ENCODE data around the gene PRKN.

PRKN gene

GRCh38 chr6:161542346-161542980, 1185.1 kb downstream of the PRKN start:
- no peak overlapping the region for H3K27ac ChIP-seq (ENCODE audit: poor library complexity, severe bottlenecking)
- H3K4me1 ChIP-seq (ENCODE audit: insufficient read depth, poor library complexity, severe bottlenecking), result no peaks in the 10 kb centered on the region
- ATAC-seq (ENCODE audit: low read depth), result no peak
- no peak for DNase-seq (ENCODE audit: low spot score)
- no peaks in the 10 kb centered on the region for H3K27me3 ChIP-seq (ENCODE audit: insufficient read depth, poor library complexity, severe bottlenecking)
- H3K9me3 ChIP-seq (ENCODE audit: severe bottlenecking), result no peaks in the 10 kb centered on the region
- no peak for TF ChIP-seq CTCF (IDR thresholded peaks at IDR 0.05; ENCODE audit: poor library complexity, severe bottlenecking)
- H3K36me3 ChIP-seq (ENCODE audit: low read depth), result no peaks in the 10 kb centered on the region
- no peak overlapping the region for H3K4me3 ChIP-seq (ENCODE audit: severe bottlenecking)

GRCh38 chr6:161540532-161540931, 1187.0 kb downstream of the PRKN start:
- no peaks in the 10 kb centered on the region for H3K27me3 ChIP-seq (ENCODE audit: insufficient read depth, poor library complexity, severe bottlenecking)
- H3K4me1 ChIP-seq (ENCODE audit: insufficient read depth, poor library complexity, severe bottlenecking), result no peaks in the 10 kb centered on the region
- ATAC-seq (ENCODE audit: low read depth) (no peak), DNase-seq (ENCODE audit: low spot score) (no peak)
- H3K9me3 ChIP-seq (ENCODE audit: severe bottlenecking), result no peaks in the 10 kb centered on the region
- no peak overlapping the region for H3K4me3 ChIP-seq (ENCODE audit: severe bottlenecking)
- no peaks in the 10 kb centered on the region for H3K36me3 ChIP-seq (ENCODE audit: low read depth)
- no peak overlapping the region for H3K27ac ChIP-seq (ENCODE audit: poor library complexity, severe bottlenecking)
- TF ChIP-seq CTCF (IDR thresholded peaks at IDR 0.05; ENCODE audit: poor library complexity, severe bottlenecking), result no peak

GRCh38 chr6:161536224-161536630, 1191.3 kb downstream of the PRKN start:
- ATAC-seq (ENCODE audit: low read depth) (no peak), DNase-seq (ENCODE audit: low spot score) (no peak)
- no peaks in the 10 kb centered on the region for H3K9me3 ChIP-seq (ENCODE audit: severe bottlenecking)
- no peak for TF ChIP-seq CTCF (IDR thresholded peaks at IDR 0.05; ENCODE audit: poor library complexity, severe bottlenecking)
- H3K27ac ChIP-seq (ENCODE audit: poor library complexity, severe bottlenecking), result no peak overlapping the region
- no peak overlapping the region for H3K4me3 ChIP-seq (ENCODE audit: severe bottlenecking)
- no peaks in the 10 kb centered on the region for H3K36me3 ChIP-seq (ENCODE audit: low read depth)
- H3K27me3 ChIP-seq (ENCODE audit: insufficient read depth, poor library complexity, severe bottlenecking), result no peaks in the 10 kb centered on the region
- H3K4me1 ChIP-seq (ENCODE audit: insufficient read depth, poor library complexity, severe bottlenecking), result no peaks in the 10 kb centered on the region

GRCh38 chr6:161534264-161534873, 1193.2 kb downstream of the PRKN start:
- H3K4me3 ChIP-seq (ENCODE audit: severe bottlenecking), result no peak overlapping the region
- no peak for TF ChIP-seq CTCF (IDR thresholded peaks at IDR 0.05; ENCODE audit: poor library complexity, severe bottlenecking)
- H3K27ac ChIP-seq (ENCODE audit: poor library complexity, severe bottlenecking), result no peak overlapping the region
- no peaks in the 10 kb centered on the region for H3K36me3 ChIP-seq (ENCODE audit: low read depth)
- no peaks in the 10 kb centered on the region for H3K9me3 ChIP-seq (ENCODE audit: severe bottlenecking)
- ATAC-seq (ENCODE audit: low read depth) (no peak), DNase-seq (ENCODE audit: low spot score) (no peak)
- no peaks in the 10 kb centered on the region for H3K27me3 ChIP-seq (ENCODE audit: insufficient read depth, poor library complexity, severe bottlenecking)
- H3K4me1 ChIP-seq (ENCODE audit: insufficient read depth, poor library complexity, severe bottlenecking), result no peaks in the 10 kb centered on the region

- Histone ChIP-seq H3K9me3 (ENCODE audit: severe bottlenecking) (no peaks in the 10 kb centered on the region), H3K27me3 (ENCODE audit: insufficient read depth, poor library complexity, severe bottlenecking) (no peaks in the 10 kb centered on the region), H3K4me1 (ENCODE audit: insufficient read depth, poor library complexity, severe bottlenecking) (no peaks in the 10 kb centered on the region), H3K27ac (ENCODE audit: poor library complexity, severe bottlenecking) (no peak overlapping the region), H3K36me3 (ENCODE audit: low read depth) (no peaks in the 10 kb centered on the region), H3K4me3 (ENCODE audit: severe bottlenecking) (no peak overlapping the region)
- ATAC-seq (ENCODE audit: low read depth) (no peak), DNase-seq (ENCODE audit: low spot score) (no peak)
- no peak for TF ChIP-seq CTCF (IDR thresholded peaks at IDR 0.05; ENCODE audit: poor library complexity, severe bottlenecking)
These were observed 1194.3 kb downstream of the PRKN start for GRCh38 chr6:161533266-161533665.
